Ovary (tissue), 9 donors: ENCODE measurements around the gene ERAS. TPM values are rescaled to one million over a fixed set of nuclear protein-coding genes. Genes with fewer than 3 reads are reported as not detected.

Source experiments
- DNase-seq, 5 donors: peaks; one replicate each; pipeline ENCODE4 v3.0.0-alpha.2; 2019 to 2020
- H3K27ac ChIP-seq, 2 donors: fragments of 200-600 bp; one replicate each; pipeline versions ENCODE4 v1.5.1 to v1.8.0; 2019 to 2022
- H3K27me3 ChIP-seq: fragments of 200-600 bp; one replicate; pipeline ENCODE4 v1.8.0; 2022
- H3K36me3 ChIP-seq: fragments of 200-600 bp; sonication (generic); one replicate; pipeline ENCODE4 v1.5.1; 2019
- H3K4me1 ChIP-seq: one replicate; pipeline ENCODE4 v1.8.1; 2013; ENCODE audit warnings: mild to moderate bottlenecking, moderate library complexity; ENCODE audit not compliant: insufficient read depth
- H3K4me3 ChIP-seq: fragments of 200-600 bp; sonication (generic); one replicate; pipeline ENCODE4 v1.5.1; 2017
- H3K9me3 ChIP-seq, 2 donors: fragments of 200-600 bp in 1 of 2; sonication (generic) in 1 of 2; one replicate each; pipeline versions ENCODE4 v1.5.1 to v1.8.1; 2013 to 2019; ENCODE audit warnings: mild to moderate bottlenecking in 1 of 2, moderate library complexity in 1 of 2
- EP300 ChIP-seq: sonication (generic); formaldehyde crosslinking; IDR thresholded peaks from one replicate; pipeline ENCODE4 v1.6.1; 2017; ENCODE audit warnings: antibody characterized with exemption
- POLR2A ChIP-seq: fragments of 450-650 bp; IDR thresholded peaks from one replicate; pipeline ENCODE4 v1.6.1; 2017; ENCODE audit warnings: antibody characterized with exemption, mild to moderate bottlenecking, moderate library complexity
- WGBS, 3 donors: extraction: QIAGEN DNeasy Blood & Tissue Kit in 1 of 3; methylation state at CpG; one replicate each; pipeline versions ENCODE4 v1.1.5 to v1.1.7; 2013 to 2017; 5-methylcytosine and 5-hydroxymethylcytosine counted together
- intact Hi-C, 4 donors: fragments of 100-400 bp; cut with DNase I; formaldehyde crosslinking; loops; one replicate each; pipeline versions ENCODE4 v1.11.0 to v1.15.1; 2022 to 2023
- polyA plus RNA-seq, 2 donors: library from polyadenylated mRNA; stranded (reverse); fragments of 200-250 nt in 1 of 2; fragments of 350-450 nt in 1 of 2; fragmentation: Illumina TruSeq in 1 of 2; extraction: RNeasy Lipid Tissue Mini Kit (QIAGEN cat#74804) in 1 of 2; gene quantifications; one replicate each; pipeline ENCODE4 v1.2.3, GENCODE V29; 2013 to 2014
- total RNA-seq, 7 donors: library from RNA; depleted of rRNA in 2 of 7; stranded (reverse); fragments of >200 nt in 2 of 7; fragmentation: NEBNext Ultra II Directional in 3 of 7; extraction: Animal tissue kit (Norgen Biotek cat#: 25700) in 3 of 7; gene quantifications; one replicate each; pipeline versions ENCODE4 v1.1.0 to v1.2.4, GENCODE V29; 2016 to 2023
- TF ChIP-seq, protein P1 (sequence below), 3 donors: fragments of 450-650 bp in 2 of 3; fragments of 200-600 bp in 1 of 3; IDR thresholded peaks; one replicate each; pipeline versions ENCODE4 v1.5.1 to v1.8.0; 2016 to 2022; ENCODE audit warnings: antibody characterized with exemption in 3 of 3, mild to moderate bottlenecking in 1 of 3
- donor health status: DM: no; HTN: no; CAD: no; lungs with moderate emphysema.
- donor health status: DM: no; HTN: no; CAD: no.
- donor health status: Bipolar disorder and iron deficiency.
- donor health status: DM: yes; HTN: yes; CAD: no.
- donor health status: DM: no; HTN: no; CAD: no.
- donor health status: DM: yes; HTN: yes; CAD: no.

Gene ERAS
- total and polyA plus RNA-seq, 9 donors, result not detected

DNA sequence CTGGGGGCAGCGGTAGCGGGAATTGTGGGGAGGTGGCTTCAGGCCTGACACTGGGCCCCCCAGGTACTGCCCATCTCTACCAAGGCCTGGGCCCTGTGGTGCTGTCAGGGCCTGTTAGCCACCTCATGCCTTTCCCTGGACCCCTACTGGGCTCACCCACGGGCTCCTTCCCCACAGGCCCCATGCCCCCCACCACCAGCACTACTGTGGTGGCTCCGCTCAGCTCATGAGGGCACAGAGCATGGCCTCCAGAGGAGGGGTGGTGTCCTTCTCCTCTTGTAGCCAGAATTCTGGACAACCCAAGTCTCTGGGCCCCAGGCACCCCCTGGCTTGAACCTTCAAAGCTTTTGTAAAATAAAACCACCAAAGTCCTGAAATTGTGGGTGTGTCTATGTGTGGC lies 32.4 kb upstream of the ERAS start:
- 72 to 74% (median 73%) methylated on average over 4 of the region's 4 CpGs for WGBS, 3 donors
- TF ChIP-seq EP300 (no peak), POLR2A (no peak)
- TF ChIP-seq, protein P1, sequence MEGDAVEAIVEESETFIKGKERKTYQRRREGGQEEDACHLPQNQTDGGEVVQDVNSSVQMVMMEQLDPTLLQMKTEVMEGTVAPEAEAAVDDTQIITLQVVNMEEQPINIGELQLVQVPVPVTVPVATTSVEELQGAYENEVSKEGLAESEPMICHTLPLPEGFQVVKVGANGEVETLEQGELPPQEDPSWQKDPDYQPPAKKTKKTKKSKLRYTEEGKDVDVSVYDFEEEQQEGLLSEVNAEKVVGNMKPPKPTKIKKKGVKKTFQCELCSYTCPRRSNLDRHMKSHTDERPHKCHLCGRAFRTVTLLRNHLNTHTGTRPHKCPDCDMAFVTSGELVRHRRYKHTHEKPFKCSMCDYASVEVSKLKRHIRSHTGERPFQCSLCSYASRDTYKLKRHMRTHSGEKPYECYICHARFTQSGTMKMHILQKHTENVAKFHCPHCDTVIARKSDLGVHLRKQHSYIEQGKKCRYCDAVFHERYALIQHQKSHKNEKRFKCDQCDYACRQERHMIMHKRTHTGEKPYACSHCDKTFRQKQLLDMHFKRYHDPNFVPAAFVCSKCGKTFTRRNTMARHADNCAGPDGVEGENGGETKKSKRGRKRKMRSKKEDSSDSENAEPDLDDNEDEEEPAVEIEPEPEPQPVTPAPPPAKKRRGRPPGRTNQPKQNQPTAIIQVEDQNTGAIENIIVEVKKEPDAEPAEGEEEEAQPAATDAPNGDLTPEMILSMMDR (IDR thresholded peaks at IDR 0.05), result no peak
- Histone ChIP-seq H3K36me3 (no peaks in the 10 kb centered on the region), H3K9me3 (no peaks in the 10 kb centered on the region), H3K4me1 (no peaks in the 10 kb centered on the region), H3K27ac (no peak overlapping the region), H3K27me3 (no peaks in the 10 kb centered on the region), H3K4me3 (no peak overlapping the region)
- intact Hi-C loops, result no loop called here
- no peak for DNase-seq

DNA sequence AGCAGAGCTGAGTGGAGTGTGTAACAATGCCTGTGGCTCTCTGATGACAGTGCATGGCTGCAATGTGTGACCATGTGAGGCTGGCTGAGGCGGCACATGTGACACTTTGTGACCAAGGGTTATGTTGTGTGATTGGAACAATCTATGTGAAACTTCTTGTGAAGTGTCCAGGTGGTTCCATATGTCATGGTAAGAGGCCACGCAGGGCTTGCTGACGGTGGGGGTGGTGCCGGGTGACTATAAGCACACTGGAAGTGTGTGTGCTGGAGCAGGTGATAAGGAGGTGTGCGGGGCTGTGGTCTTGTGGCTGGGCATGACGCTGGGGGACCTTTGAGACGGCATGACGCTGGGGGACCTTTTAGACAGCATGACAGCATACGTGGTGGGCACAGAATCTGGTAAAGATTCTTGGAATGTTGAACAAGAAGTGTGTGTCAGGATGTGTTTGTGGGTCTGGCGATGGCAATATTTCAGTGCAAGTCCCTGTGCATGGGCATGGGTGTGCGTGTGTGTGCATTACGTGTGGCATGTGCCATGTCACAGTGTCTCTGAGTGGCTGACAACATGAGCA lies 31.9 kb upstream of the ERAS start:
- no peaks in the 10 kb centered on the region for H3K36me3 ChIP-seq
- H3K4me3 ChIP-seq, result no peak overlapping the region
- no peaks in the 10 kb centered on the region for H3K9me3 ChIP-seq
- no peak overlapping the region for H3K27ac ChIP-seq
- TF ChIP-seq POLR2A, result no peak
- TF ChIP-seq, protein P1 (IDR thresholded peaks at IDR 0.05), result no peak
- no peak for TF ChIP-seq EP300
- H3K27me3 ChIP-seq, result no peaks in the 10 kb centered on the region
- DNase-seq, result no peak
- intact Hi-C loops, result no loop called here
- 71 to 80% (median 72%) methylated on average over 12 of the region's 12 CpGs for WGBS, 3 donors
- no peaks in the 10 kb centered on the region for H3K4me1 ChIP-seq

DNA sequence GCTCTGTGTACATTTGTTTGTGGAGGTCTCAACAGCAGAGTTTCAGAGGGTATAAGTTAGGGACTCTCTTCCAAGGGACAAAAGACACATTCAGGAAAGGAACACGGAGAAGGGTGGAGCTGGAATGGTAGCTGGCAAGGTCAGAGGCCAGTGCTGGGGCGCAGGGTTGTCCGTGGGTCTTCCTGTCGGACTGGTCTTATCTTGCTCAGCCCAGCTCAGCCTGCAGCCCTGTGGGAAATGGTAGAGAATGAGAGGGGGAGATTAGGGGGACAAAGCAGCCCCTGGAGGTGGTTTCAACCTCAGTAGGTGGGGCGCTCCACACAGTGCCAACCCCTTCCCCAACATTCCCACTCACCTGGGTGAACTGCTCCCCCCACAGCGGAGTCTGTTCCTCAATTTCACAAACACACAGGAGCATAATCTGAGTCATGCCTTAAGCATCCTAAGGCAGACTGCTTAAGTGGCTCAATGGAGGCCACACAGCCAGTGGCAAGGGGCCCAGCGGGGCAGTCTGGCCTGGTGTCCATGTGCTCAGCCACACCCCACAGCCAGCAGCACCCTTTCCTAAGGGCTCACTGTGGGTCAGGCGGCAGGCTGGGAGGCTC lies 31.3 kb upstream of the ERAS start:
- H3K36me3 ChIP-seq, result no peaks in the 10 kb centered on the region
- no peaks in the 10 kb centered on the region for H3K4me1 ChIP-seq
- TF ChIP-seq POLR2A, result no peak
- TF ChIP-seq, protein P1 (IDR thresholded peaks at IDR 0.05), result no peak
- TF ChIP-seq EP300, result no peak
- WGBS, 3 donors, result 58 to 70% (median 61%) methylated on average over 8 of the region's 8 CpGs
- no peak overlapping the region for H3K4me3 ChIP-seq
- H3K27me3 ChIP-seq, result no peaks in the 10 kb centered on the region
- H3K27ac ChIP-seq, result no peak overlapping the region
- intact Hi-C loops, result no loop called here
- H3K9me3 ChIP-seq, result no peaks in the 10 kb centered on the region
- no peak for DNase-seq

DNA sequence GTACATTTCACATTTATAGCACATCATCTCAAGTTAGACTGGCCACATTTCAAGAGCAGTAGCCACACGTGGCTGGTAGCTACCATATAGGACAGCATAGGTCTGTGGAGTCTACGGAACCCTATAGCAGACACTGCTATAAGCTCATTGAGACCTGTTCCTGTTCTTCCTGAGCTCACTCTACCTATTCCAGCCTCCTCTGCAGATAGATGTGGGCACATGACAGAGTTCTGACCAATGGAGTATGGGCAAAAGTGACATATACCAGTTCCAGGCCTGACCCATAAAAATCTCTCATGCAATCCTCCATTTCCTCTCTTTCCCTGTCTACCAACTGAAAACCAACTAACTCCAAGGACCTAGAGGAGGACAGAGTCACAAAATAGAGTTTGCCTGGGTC lies 28.0 kb upstream of the ERAS start:
- Histone ChIP-seq H3K9me3 (no peaks in the 10 kb centered on the region), H3K4me1 (peaks cover 2% of the 10 kb centered on the region), H3K27ac (no peak overlapping the region), H3K4me3 (no peak overlapping the region), H3K27me3 (no peaks in the 10 kb centered on the region), H3K36me3 (no peaks in the 10 kb centered on the region)
- TF ChIP-seq, protein P1 (IDR thresholded peaks at IDR 0.05), result no peak
- no peak for TF ChIP-seq EP300
- TF ChIP-seq POLR2A, result no peak
- WGBS, 3 donors, result 59 to 72% (median 63%) methylated on average over 2 of the region's 2 CpGs
- DNase-seq, result no peak
- intact Hi-C loops, result no loop called here
